ELR (cell line): ENCODE data around the gene CPSF2.

ENCODE experiments used
- DNase-seq: peaks from one replicate; pipeline ENCODE4 v3.0.0-alpha.2; 2015; ENCODE audit warnings: low read depth

CPSF2 gene

DNA sequence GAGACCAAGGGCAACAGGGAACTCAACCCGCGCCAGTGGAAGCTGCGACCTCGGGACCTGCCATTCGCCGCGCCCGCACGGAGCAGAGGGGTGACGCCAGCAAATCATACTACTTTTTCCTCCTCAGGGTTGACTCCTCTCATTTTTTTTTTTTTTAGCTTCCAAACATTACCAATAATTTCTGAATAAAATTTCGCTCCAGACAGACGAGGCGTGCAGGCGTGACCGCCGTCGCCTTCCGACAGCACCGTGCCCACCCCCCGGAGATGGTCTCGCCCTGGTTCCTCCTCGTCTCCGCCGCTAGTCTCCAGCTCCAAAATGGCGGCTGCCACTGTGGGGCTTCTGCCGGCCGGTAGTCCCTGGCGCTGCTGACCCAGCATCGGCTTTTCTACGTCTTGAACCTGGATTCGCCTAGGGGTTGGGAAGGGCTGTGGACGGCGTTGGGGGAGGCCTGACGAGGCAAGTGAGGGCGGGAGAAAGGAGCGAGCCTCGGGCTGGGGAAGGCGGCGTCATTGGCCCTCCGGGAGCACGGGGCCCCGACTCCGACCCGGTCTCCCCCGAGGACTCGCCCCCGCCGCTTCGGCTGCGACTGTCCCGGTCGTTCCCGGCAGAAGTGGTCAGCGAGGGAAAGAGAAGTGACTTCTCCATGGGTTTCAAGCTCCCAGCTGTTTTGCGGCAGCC lies at the start of gene CPSF2, which contains the start of gene NDUFB1:
Gene CPSF2 (plus strand): TSS at position 300 of the 681 bp plus-strand sequence. CDS start 9,016 bp downstream, outside the sequence.
Gene NDUFB1 (minus strand): TSS at position 37 of the 681 bp plus-strand sequence. CDS start 4,069 bp downstream, outside the sequence.
- DNase-seq = peak; percentile 91

DNA sequence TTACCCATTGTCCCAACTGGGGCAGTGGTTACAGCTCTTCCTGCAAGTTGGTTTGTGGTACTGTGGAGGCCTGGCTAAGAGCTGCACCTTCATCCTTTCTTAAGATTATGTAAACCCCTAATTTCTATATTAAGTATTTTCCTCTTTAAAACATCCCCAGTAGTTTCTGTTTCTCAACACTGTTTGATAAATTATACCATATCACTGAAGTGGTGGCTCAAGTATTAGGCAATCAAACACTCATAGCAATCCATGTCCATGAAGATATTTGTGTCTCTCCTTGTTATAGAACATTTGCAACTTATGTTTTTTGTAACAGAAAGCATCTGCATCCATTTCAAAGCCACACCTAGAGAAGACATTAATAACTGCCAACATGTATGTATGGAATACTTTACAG lies 47.2 kb upstream of the CPSF2 start:
- DNase-seq = no peak

DNA sequence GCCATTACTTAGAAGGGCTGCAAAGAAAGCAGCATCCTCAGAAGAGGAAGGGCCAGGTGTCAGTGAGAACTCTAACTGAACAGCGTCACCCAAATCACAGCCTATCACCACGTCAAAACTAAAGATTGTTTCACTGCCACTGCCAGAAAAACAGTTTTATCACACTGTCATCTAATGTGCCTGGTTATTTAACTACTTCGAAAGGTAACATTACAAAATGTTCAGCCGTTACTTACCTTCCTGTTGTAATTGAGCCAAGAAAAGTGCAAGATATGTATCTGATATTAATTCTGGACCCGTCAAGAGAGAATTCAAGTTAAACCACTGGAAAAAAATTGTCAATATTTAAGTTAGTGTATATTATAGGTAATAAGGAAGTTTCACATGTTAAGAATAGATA lies 33.3 kb upstream of the CPSF2 start:
- no peak for DNase-seq

DNA sequence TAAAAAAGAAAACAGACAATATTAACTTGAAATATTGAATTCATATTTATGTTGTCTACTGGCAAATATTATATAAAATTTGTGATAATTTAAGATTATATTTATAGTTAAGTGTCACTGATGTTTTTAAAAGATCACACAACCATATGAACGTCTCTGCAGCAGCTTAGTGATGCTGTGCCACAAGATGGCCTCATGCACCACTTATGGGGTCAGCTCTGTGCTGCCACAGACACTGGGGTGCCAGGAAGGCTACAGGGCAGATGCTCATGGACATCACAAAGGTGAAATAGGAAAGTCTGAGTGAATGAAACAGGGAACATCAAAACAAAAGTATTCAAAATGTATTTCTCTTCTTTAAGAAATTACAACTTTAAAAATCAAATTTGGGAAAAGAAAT lies 28.4 kb upstream of the CPSF2 start:
- DNase-seq = peak; percentile 26

DNA sequence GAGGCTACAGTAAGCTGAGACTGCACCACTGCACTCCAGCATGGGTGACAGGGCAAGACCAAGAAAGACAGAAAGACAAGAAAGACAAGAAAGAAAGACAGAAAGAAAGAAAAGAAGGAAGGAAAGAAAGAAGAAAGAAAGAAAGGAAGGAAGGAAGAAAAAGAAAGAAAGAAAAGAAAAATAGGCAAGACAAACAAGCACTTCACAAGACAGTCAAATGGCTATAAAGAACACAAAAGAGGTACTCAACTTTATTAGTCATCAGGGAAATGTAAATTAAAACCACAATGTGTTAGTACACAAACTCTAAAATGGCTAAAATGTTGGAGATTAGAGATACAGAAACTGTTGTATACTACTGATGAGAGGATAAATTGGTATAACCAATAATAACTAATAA lies 22.0 kb upstream of the CPSF2 start:
- peak; percentile 35 for DNase-seq

DNA sequence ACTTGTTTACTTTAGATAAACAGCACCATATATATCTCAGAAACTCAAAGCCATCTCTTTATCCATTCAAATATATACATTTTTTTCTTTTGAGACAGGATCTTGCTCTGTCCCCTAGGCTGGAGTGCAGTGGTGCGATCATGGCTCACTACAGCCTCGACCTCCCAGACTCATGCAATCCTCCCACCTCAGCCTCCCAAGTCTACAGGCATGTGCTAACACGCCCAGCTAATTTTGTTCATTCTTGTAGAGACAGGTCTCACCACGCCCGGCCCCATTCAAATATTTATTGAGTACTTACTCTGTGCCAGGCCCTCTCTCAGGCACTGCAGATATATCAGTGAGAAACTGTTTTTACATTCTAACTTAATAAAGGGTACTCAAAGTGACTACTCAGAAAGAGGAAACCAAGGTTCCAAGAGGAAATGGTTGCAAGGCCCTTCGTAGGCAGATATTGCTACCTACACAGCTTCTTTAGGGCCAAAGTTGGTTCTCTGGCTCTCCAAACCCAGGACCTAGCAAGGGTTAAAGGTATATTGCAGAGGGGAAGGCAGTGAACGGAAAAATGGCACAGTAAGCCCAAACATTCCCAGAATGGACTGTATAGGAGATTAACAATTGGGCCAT lies 18.3 kb upstream of the CPSF2 start:
- no peak for DNase-seq

DNA sequence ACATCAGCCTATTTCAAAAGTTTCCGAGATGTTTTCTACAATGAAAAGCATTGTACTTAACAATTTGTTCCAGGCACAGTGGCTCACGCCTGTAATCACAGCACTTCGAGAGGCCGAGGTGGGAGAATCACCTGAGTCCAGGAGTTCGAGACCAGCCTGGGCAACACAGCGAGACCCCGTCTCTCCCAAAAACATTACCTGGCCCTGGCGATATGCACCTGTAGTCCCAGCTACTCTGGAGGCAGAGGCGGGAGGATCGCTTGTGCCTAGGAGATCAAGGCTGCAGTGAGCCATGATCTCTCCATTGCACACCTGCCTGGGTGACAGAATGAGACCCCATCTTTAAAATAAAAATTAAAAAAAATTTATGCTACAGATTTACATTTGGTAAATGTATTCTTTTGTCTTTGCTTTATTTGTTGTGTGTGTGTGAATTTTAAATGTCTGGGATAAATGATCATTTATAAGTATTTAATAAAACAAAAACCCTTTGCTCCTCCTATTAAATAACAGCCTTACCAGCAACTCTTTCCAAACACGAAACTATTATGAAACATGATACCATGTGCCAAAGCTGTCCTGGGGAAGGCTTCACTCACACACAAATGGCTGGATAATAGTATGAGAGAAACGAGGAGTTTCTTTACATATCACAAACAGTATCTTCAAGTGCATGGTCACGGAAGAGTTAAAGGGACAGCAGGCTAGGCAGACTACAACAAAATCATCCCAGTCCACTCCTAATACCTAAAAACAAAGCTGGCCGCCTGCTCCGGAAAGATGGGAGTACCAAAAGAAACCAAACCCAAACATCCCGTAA lies 16.5 kb upstream of the CPSF2 start:
- no peak for DNase-seq

DNA sequence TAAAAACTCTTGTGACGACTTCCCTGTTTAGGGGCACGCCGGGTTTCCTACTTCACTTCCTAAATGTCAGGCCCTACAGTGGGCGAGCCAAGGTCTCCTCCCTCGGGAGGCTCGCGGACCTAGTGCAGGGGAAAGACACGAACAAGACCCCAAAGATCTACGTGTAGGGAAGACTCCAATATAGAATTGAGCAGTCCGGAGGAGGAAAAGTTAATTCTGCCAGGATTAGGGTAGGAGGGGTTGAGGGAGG lies 16.0 kb upstream of the CPSF2 start:
- DNase-seq = peak; percentile 57

DNA sequence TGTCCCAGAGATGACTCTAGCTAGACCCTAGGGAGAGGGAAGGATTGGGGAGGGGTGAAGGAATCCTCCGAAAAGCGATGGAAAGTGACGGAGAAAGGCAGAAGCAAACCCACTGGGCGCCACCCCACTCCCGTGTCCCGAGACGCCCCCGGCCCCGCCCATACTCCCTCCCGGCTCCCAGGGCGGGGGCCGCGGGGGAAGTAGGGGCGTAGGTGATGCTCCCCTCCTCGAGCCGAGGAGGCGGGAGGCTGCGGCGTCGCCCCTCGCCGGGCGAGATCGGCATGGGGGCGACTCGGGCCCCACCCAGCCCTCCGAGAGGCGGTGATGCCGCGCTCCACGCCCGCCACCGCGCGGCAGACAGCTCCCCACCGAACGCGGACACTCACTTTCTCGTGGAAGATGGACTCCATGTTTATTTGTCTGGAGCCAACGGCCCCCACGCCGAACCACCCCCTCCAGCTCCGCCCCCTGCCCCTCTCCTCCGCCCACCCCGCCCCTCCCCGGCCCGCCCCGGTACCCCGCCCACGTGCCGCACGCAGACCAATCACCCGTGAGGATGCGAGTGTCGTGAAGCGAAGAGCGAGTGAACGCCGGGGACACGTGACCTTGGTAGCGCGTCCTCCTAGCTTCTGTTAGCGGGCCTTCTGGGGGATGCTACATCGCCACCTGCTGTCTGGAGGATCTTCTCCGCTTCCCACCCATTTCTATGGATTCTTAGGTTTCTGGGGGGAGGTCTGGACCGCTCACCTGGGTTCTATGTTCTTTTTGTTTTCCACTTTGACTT lies 15.4 kb upstream of the CPSF2 start, which contains the start of gene ATXN3:
Gene ATXN3 (minus strand): TSS at position 440 of the 784 bp plus-strand sequence. CDS start 30 bp downstream, at position 410.
- DNase-seq = peak; percentile 100

DNA sequence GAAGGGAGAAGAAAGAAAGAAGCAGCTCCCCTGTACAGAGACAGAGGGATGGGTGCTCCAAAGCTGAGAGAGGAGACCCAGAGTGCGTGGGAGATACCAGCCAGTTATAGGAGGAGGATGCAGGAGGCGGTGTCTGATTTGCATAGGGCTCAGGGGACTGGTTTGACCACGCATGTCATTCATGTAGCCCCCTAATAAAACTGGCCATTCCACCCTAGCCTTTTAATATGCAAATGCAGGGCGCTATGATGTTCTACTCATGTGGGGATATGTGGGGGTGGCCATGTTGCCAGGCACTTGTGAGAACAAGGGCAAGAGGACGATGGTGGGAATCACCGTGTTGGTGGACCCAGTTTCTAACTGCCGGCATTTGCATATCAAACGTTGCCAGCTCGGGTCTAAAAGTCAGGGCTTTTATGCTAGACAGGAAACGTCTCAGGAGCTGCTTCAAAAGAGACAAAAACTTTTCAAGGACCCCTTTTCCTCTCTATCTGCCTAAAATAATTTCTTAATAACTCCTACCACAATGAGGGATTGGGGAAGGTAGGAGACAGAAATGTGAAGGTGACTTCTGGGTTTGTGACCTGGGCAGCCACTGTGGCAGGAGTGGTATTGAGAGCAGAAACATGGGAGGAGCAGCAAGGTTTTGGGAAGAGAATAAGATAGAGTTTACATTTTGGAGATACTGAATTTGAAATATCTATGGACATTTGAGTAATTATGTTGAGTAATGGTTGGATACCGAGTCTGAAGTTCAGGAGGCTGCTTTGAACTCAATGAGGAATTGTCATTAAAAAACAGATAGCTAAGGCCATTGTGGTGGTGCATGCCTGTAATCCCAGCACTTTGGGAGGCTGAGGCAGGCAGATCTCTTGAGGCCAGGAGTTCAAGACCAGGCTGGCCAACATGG lies 13.2 kb upstream of the CPSF2 start:
- no peak for DNase-seq

DNA sequence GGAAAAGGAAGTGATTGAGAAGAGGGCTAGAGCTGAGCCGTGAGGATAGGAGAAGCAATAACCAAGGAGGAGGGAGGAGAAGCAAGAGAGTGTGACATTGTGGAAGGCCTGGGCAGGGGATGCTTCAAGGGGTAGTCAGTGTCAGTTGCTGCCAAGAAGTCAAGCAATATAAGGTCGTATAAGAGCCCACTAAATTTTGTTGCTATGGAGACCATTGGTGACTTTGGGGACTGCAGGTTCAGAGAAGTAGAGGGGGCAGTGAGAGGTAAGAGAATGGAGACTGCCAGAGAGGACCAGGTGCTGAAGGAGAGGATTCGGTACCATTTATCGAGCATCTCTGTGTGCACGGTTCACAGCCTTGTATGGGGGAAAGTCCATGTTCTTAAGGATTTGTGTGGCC lies 12.3 kb upstream of the CPSF2 start:
- no peak for DNase-seq

DNA sequence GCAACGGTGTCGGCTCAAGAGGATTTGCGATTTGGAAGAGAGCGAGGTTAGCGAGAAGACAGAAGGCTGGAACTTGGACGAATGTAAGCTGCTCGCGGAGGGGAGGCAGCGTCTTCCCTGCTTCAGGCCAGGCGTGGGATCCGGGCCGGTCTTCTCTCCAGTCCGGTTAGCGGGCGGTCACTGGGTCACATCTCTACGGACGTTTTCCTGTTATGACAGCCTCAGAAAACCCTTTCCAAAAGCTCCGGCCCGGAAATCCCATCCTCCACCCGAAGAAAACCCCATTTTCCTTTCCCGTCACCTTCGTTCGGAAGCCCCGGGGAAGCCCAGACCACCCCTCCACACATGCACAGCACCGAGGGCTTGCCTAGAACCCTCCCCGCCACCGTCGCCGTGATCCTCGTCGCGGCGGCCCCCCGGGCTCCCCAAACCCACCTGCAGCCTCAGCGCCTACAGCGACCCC lies 531 bp upstream of the CPSF2 start:
- peak; percentile 65 for DNase-seq

DNA sequence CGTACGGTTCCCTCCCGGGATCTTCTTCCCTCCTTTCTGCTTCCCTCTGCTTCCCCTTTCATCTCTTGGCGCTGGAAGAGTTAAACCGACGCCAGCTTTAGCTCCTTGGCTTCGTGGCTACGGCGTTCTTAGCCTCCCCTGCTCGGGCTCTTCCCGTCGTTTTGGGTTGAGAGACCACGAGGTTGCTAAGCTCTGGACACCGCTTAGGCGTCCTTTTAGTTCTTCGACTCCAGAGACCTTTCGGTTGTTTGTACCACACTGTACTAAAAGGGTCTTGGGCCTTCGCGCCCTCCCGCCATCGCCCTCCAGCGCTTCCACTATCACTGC lies 545 bp downstream of the CPSF2 start:
- peak; percentile 55 for DNase-seq

DNA sequence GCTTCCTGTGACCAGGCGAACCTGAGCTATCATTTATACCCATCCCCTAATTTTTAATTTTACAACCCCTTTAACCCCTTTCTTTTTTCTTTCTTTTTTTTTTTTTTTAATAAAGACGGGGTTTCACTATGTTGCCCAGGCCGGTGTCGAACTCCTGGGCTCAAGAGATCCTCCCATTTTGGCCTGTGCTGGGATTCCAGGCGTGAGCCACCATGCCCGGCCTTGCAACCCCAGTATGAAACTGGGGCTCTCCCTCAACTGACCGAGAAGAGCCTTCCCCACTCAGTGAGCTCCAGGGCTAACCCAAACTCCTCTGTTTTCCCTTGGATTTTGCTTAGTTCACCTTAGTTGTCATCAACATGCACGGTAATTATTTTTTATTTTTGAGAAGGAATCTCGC lies 992 bp downstream of the CPSF2 start:
- peak; percentile 38 for DNase-seq

DNA sequence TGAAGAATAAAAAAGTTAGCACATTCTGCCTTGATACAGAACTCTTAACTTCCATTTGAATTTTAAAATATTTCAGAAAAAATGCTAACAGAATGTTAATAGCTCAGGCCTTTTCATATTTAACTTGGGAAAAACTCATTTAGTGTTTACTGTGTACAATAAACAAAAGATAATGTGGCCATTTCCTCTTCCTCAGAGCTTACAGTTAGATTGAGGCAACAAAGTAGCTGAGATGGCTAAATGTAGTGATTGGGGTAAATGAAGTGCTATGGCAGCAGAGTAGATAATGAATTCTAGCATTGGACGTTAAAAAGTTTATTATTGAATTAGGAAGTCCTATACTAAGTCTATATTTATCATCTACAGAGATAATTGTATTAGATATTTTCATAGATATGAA lies 12.7 kb downstream of the CPSF2 start:
- DNase-seq = no peak

DNA sequence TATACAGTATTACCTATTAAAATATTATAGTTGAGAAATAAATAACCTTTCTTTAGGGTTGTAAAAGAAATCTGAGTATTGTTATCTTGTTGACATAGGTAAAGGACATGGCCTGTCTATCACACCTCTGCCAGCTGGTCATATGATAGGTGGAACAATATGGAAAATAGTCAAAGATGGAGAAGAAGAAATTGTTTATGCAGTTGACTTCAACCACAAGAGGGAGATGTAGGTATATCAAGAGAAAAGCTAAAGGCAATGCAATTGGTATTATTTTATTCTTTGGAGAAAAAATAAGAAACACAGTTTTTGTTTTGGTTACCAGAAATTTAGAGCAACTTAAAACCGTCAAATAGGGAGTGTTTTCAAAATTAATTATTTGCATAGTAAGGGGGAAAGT lies 13.5 kb downstream of the CPSF2 start:
- DNase-seq = peak; percentile 63

DNA sequence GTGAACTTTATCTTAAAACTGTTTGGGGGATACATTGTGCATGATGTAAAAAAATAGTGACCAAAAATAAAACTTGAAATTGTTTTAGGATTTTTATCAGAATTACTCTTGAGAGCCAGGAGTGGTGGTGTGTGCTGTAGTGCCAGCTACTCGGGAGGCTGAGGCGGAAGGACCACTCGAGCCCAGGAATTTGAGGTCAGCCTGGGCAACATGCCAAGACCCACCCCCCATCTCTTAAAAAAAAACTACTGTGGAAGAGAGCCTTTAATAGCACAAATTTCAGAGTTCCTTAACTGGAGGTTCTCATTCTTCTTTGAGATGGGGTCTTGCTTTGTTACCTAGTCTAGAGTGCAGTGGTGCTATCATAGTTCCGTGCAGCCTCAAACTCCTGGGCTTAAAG lies 21.5 kb downstream of the CPSF2 start:
- no peak for DNase-seq

DNA sequence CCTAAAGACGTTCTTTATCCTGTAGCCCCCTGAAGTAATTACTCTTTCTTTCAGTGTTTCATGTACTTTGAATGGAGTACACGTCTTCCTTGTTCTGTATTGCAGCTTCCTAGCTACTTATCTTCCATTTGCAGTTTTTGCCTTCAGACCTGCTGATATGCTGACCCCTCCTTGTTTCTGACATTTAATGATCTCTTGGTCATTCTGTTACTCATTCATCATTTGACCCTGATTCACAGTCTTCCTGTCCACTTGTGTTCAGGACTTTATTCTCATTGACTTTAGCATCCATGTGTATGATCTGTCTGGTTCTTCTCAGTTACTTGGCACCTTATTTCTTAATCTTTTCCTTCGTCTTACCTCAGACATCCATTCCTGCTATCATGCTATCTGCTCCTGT lies 22.2 kb downstream of the CPSF2 start:
- DNase-seq = peak; percentile 53

DNA sequence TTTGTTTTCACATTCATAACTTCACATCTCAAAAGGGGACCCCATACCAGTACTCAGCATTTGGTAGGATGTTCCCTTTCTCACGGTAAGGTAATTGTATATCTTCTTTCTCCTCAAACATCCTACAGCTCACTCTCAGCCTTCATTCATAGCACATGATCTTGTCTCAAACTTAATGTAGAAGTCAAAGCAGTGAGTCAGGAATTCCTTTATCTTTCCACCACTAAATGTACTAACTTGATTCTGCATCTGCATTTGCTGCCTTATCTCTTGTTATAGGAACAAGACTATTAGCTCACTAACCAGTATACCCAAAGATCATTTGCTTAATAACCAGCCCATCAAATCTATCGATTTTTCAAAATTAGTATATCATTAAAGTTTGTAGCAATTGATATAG lies 22.9 kb downstream of the CPSF2 start:
- peak; percentile 45 for DNase-seq

DNA sequence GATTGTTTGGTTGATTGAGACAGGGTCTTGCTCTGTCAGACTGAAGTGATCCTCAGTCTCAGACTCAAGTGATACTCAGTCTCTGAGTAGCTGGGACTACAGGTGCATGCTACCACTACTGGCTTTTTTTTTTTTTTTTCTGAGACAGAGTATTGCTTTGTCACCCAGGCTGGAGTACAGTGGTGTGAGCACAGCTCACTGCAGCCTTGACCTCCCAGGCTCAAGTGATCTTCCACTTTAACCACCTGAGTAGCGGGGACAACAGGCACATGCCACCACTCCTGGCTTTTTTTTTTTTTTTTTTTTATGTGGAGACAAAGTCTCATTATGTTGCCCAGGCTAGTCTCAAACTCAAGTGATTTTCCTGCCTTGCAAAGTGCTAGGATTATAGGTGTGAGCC lies 31.8 kb downstream of the CPSF2 start:
- DNase-seq = no peak

DNA sequence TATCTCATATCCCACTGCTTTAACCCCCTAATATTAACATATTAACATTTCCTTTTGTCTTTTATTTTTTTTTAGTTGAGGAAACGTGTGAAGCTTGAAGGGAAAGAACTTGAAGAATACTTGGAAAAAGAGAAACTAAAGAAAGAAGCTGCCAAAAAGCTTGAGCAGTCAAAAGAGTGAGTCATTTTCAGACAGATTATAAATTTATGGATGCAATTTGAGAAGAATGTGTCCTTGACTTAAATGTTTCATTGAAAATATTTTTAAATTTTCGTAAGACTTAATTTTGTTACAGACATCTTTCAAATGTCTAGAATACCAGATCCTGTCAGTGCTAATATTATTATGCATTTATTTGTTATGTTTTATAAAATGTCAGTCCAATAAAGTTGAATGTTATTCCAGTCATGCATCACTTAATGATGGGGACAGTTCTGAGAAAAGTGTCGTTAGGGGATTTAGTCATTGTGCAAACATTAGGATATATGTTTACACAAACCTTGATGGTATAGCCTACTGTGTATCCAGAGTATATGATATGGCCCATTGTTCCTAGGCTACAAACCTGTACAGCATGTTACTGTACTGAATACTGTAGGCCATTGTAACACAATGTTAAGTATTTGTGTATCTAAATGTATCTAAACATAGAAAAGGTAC lies 32.6 kb downstream of the CPSF2 start:
- DNase-seq = no peak
